GM21423 (cell line): ENCODE data around the gene APOC1.
A peak's percentile ranks its signal among the peaks of the same experiment; 100 is the strongest.
"Not testable (repeated sequence)": the region's sequence is repeated elsewhere in the genome, so short reads cannot be mapped to it uniquely, and the experiment has no call there.

Source experiments
- ATAC-seq: cut with Tn5 transposase; IDR thresholded peaks from one replicate; pipeline ENCODE4 v1.9.1; 2021; ENCODE audit warnings: mild to moderate bottlenecking, moderate library complexity; ENCODE audit not compliant: unreplicated experiment

Gene APOC1

GRCh38 chr19:44889830-44890365 lies 24.5 kb upstream of the APOC1 start:
- no peak for ATAC-seq

- ATAC-seq = peak; percentile 81
Measured at GRCh38 chr19:44890366-44891015, 23.9 kb upstream of the APOC1 start.

GRCh38 chr19:44891016-44891882 lies 23.2 kb upstream of the APOC1 start, which contains the start of gene TOMM40:
TOMM40 (plus strand) TSS chr19:44891254; CDS start chr19:44891416, 162 bp downstream.
- peak; percentile 61 for ATAC-seq

- ATAC-seq = no peak
Measured at GRCh38 chr19:44892932-44893331, 21.5 kb upstream of the APOC1 start.

- ATAC-seq = no peak
Measured at GRCh38 chr19:44893332-44894051, 20.9 kb upstream of the APOC1 start.

- no peak for ATAC-seq
Measured at GRCh38 chr19:44894052-44894400, 20.4 kb upstream of the APOC1 start.

- ATAC-seq = no peak
Measured at GRCh38 chr19:44894946-44895345, 19.5 kb upstream of the APOC1 start.

- ATAC-seq = no peak
Measured at GRCh38 chr19:44897835-44898234, 16.6 kb upstream of the APOC1 start.

GRCh38 chr19:44900328-44901244 lies 13.8 kb upstream of the APOC1 start:
- ATAC-seq = no peak

- no peak for ATAC-seq
Measured at GRCh38 chr19:44903216-44903601, 11.2 kb upstream of the APOC1 start.

- ATAC-seq = no peak
Measured at GRCh38 chr19:44903602-44904425, 10.6 kb upstream of the APOC1 start.

GRCh38 chr19:44904426-44904994 lies 9.9 kb upstream of the APOC1 start:
- no peak for ATAC-seq

GRCh38 chr19:44905437-44906160 lies 8.8 kb upstream of the APOC1 start, which contains the start of gene APOE:
APOE (plus strand) TSS chr19:44905796; CDS start chr19:44906625, 829 bp downstream.
- no peak for ATAC-seq

GRCh38 chr19:44907613-44908012 lies 6.8 kb upstream of the APOC1 start:
- ATAC-seq = no peak

- ATAC-seq = no peak
Measured at GRCh38 chr19:44908074-44908835, 6.2 kb upstream of the APOC1 start.

GRCh38 chr19:44908836-44909261 lies 5.6 kb upstream of the APOC1 start:
- no peak for ATAC-seq

GRCh38 chr19:44909775-44910174 lies 4.6 kb upstream of the APOC1 start:
- no peak for ATAC-seq

- ATAC-seq = not testable (repeated sequence)
Measured at GRCh38 chr19:44911896-44912295, 2.5 kb upstream of the APOC1 start.
